K562 (cell line): Measurements from ENCODE around the gene LIX1L. TPM values are rescaled to one million over a fixed set of nuclear protein-coding genes. Genes with fewer than 3 reads are reported as not detected.

Source experiments
- ATF3 ChIP-seq, 2 experiments: fragments of 450-650 bp in 1 of 2; sonication (generic) in 1 of 2; formaldehyde crosslinking in 1 of 2; IDR thresholded peaks in 1 of 2; conservative IDR thresholded peaks in 1 of 2; 2 replicates each; pipeline versions ENCODE4 v1.6.1 to v1.8.1; 2016 to 2023; ENCODE audit warnings: mild to moderate bottlenecking in 2 of 2, moderate library complexity in 2 of 2, inconsistent platforms in 1 of 2, missing genetic modification reagents in 1 of 2
- ATF6 ChIP-seq: sonication (generic); formaldehyde crosslinking; IDR thresholded peaks from 2 replicates; pipeline ENCODE4 v1.4.0; 2020; ENCODE audit warnings: mild to moderate bottlenecking, missing genetic modification reagents
- BHLHE40 ChIP-seq: IDR thresholded peaks from 2 replicates; pipeline ENCODE4 v1.6.1; 2011; ENCODE audit warnings: low read length, improper control_type of control experiment
- C11orf30 ChIP-seq: fragments of 450-650 bp; IDR thresholded peaks from 2 replicates; pipeline ENCODE4 v1.6.1; 2016; ENCODE audit warnings: low read depth, mild to moderate bottlenecking
- EZH2 ChIP-seq: IDR thresholded peaks from 2 replicates; pipeline ENCODE4 v1.6.1; 2012; ENCODE audit warnings: low read depth, mild to moderate bottlenecking, inconsistent platforms, low read length, borderline replicate concordance
- FOXA1 ChIP-seq: fragments of 450-650 bp; IDR thresholded peaks from 2 replicates; pipeline ENCODE4 v1.6.1; 2016; ENCODE audit warnings: mild to moderate bottlenecking, borderline replicate concordance
- FOXJ2 ChIP-seq: fragments of 200-800 bp; sonication (Bioruptor generic); IDR thresholded peaks from 2 replicates; pipeline ENCODE4 v1.6.1; 2016; ENCODE audit warnings: missing genetic modification characterization, missing compliant biosample characterization
- KLF1 ChIP-seq: fragments of 450-650 bp; IDR thresholded peaks from 2 replicates; pipeline ENCODE4 v1.6.1; 2016; ENCODE audit warnings: missing genetic modification characterization, missing compliant biosample characterization
- NCOR1 ChIP-seq: fragments of 450-650 bp; IDR thresholded peaks from 2 replicates; pipeline ENCODE4 v1.6.1; 2016; ENCODE audit warnings: mild to moderate bottlenecking, moderate library complexity
- NFXL1 ChIP-seq: fragments of 450-650 bp; formaldehyde crosslinking; IDR thresholded peaks from 2 replicates; pipeline ENCODE4 v1.4.0; 2021; ENCODE audit warnings: mild to moderate bottlenecking
- SAFB2 ChIP-seq: fragments of 200-400 bp; formaldehyde crosslinking; IDR thresholded peaks from 2 replicates; pipeline ENCODE4 v1.6.1; 2018; ENCODE audit warnings: borderline replicate concordance, low read length, low read depth, moderate library complexity; ENCODE audit not compliant: severe bottlenecking
- SIRT6 ChIP-seq: IDR thresholded peaks from one replicate; pipeline ENCODE4 v1.6.1; 2012; ENCODE audit warnings: low read depth, mild to moderate bottlenecking, control low read depth, inconsistent platforms, low read length, moderate library complexity
- SNRNP70 ChIP-seq: fragments of 200-400 bp; formaldehyde crosslinking; optimal IDR thresholded peaks from 2 replicates; pipeline ENCODE3; 2017; ENCODE audit warnings: low read depth, low read length
- SPI1 ChIP-seq: IDR thresholded peaks from 2 replicates; pipeline ENCODE4 v1.6.1; 2011; ENCODE audit warnings: low read depth, low read length, control low read depth, borderline replicate concordance
- TARDBP ChIP-seq: fragments of 450-650 bp; IDR thresholded peaks from 2 replicates; pipeline ENCODE4 v1.6.1; 2016
- TRIM28 ChIP-seq: fragments of 450-650 bp; IDR thresholded peaks from 2 replicates; pipeline ENCODE4 v1.6.1; 2017
- TSHZ1 ChIP-seq: fragments of 250-450 bp; sonication (Bioruptor Pico); IDR thresholded peaks from 2 replicates; pipeline ENCODE4 v1.4.0; 2020; ENCODE audit warnings: mild to moderate bottlenecking, moderate library complexity
- ZBTB49 ChIP-seq: sonication (generic); formaldehyde crosslinking; IDR thresholded peaks from 2 replicates; pipeline ENCODE4 v1.8.0; 2022; ENCODE audit warnings: missing genetic modification reagents, mild to moderate bottlenecking, borderline replicate concordance
- ZNF507 ChIP-seq: conservative IDR thresholded peaks from 2 replicates; pipeline ENCODE4 v1.6.1; 2017; ENCODE audit warnings: missing genetic modification characterization, missing compliant biosample characterization
- ZNF75A ChIP-seq: fragments of 450-650 bp; formaldehyde crosslinking; IDR thresholded peaks from 2 replicates; pipeline ENCODE4 v1.4.0; 2020; ENCODE audit warnings: mild to moderate bottlenecking
- polyA plus RNA-seq, 8 experiments: library from polyadenylated mRNA; depleted of rRNA in 4 of 8; stranded (reverse) in 5 of 8; unstranded in 3 of 8; fragments of >200 nt; fragmentation: Nextera tagmentation in 2 of 8; fragmentation: Illumina TruSeq in 1 of 8; extraction: Ambion mirVana in 2 of 8; extraction: Trizol in 1 of 8; gene quantifications; 2 replicates each; pipeline versions ENCODE4 v1.2.1 to v1.2.3, GENCODE V29; 2011 to 2014; ENCODE audit warnings: inconsistent platforms in 1 of 8, missing spikeins in 1 of 8
- total RNA-seq, 7 experiments: library from RNA; depleted of rRNA in 6 of 7; stranded (reverse); fragments of >200 nt in 6 of 7; fragmentation: Illumina TruSeq in 2 of 7; extraction: Trizol in 2 of 7; gene quantifications; 2 replicates each; pipeline versions ENCODE4 v1.2.1 to v1.2.3, GENCODE V29; 2011 to 2021; ENCODE audit warnings: low replicate concordance in 1 of 7

LIX1L gene
- total and polyA plus RNA-seq, 9 of the 15 experiments (the other 6 are each of a cell fraction or from before 2014, with no cell fraction given), result 4.6 to 26.5 (median 12.5) TPM

GRCh38 chr1:145991735-145992412, 34.1 kb upstream of the LIX1L start (continued):
- TF ChIP-seq ZBTB49 (CRISPR knock-in tag) (no peak), SPI1 (peak; percentile 69; the same call in 1 of the 2 replicates), NFXL1 (CRISPR knock-in tag) (peak; percentile 69; the same call in 1 of the 2 replicates), C11orf30 (no peak), NCOR1 (peak; percentile 75), FOXJ2 (tag) (no peak), SAFB2 (no peak), SIRT6 (no peak), BHLHE40 (no peak), ATF3 (IDR thresholded peaks at IDR 0.05) (no peak), ATF3 (CRISPR knock-in tag; conservative IDR thresholded peaks at IDR 0.05) (no peak), KLF1 (tag) (no peak), ATF6 (CRISPR knock-in tag) (0 out of 2 replicates have a peak, but pooled peaks have one; percentile 40), FOXA1 (no peak), SNRNP70 (no peak), ZNF75A (CRISPR knock-in tag) (peak; percentile 47), TRIM28 (no peak), TSHZ1 (no peak), ZNF507 (tag) (no peak), TARDBP (peak; percentile 21; the same call in 1 of the 2 replicates), EZH2 (no peak)
